GM20000 (cell line): ENCODE data around the gene SREBF1.
A peak's percentile ranks its signal among the peaks of the same experiment; 100 is the strongest.

Source experiments
- DNase-seq: peaks from one replicate; pipeline ENCODE4 v3.0.0; 2012; ENCODE audit warnings: low spot score
- CTCF ChIP-seq: IDR thresholded peaks from 2 replicates; pipeline ENCODE4 v1.5.1; 2012; ENCODE audit warnings: mild to moderate bottlenecking, control low read depth; ENCODE audit errors: extremely low read depth, missing control alignments

The SREBF1 gene

GRCh38 chr17:17784657-17785267 lies 52.0 kb downstream of the SREBF1 start:
- no peak for DNase-seq

GRCh38 chr17:17783825-17784656 lies 52.7 kb downstream of the SREBF1 start:
- DNase-seq: no peak
- TF ChIP-seq CTCF: no peak

More at GRCh38 chr17:17784657-17785267, 52.0 kb downstream of the SREBF1 start:
- no peak for TF ChIP-seq CTCF

GRCh38 chr17:17783116-17783824 lies 53.5 kb downstream of the SREBF1 start:
- peak; percentile 88 for DNase-seq
- peak; percentile 16 for TF ChIP-seq CTCF

- TF ChIP-seq CTCF: no peak
- peak; percentile 68 for DNase-seq
Observed at GRCh38 chr17:17782523-17783115, 54.2 kb downstream of the SREBF1 start.

- DNase-seq: peak; percentile 56
- no peak for TF ChIP-seq CTCF
Observed at GRCh38 chr17:17781591-17782496, 54.9 kb downstream of the SREBF1 start.

GRCh38 chr17:17780922-17781590 lies 55.7 kb downstream of the SREBF1 start:
- TF ChIP-seq CTCF: no peak
- no peak for DNase-seq
